HCT116 (cell line): ENCODE measurements around the gene PSKH1. TPM values are rescaled to one million over a fixed set of nuclear protein-coding genes. Genes with fewer than 3 reads are reported as not detected.

Experiments
- ATAC-seq: fragments of 200-7000 bp; cut with Tn5 transposase; 2 replicates; pipeline ENCODE4 v1.9.1; 2020; ENCODE audit warnings: mild to moderate bottlenecking, moderate library complexity
- BruUV-seq: library from RNA; stranded (reverse); fragments of 400-500 nt; replicated peaks from 2 replicates; lab custom pipeline; 2021; lab: Mats Ljungman, UMichigan
- CTCF ChIA-PET: fragments of 300-600 bp; sonication (Branson Sonifier 250); formaldehyde crosslinking; loops from one replicate; lab custom pipeline; 2021; ENCODE audit warnings: antibody characterized with exemption; lab: Charles Lee
- POLR2A ChIA-PET: fragments of 300-600, 350-600 bp; sonication (Branson Sonifier 250); formaldehyde crosslinking; loops from one replicate; lab custom pipeline; 2021; ENCODE audit warnings: antibody characterized with exemption; lab: Charles Lee
- RAD21 ChIA-PET, 2 experiments: fragments of 300-600 bp; sonication (Branson Sonifier 250); formaldehyde crosslinking; loops; one replicate each; lab custom pipeline; 2023; ENCODE audit warnings: low total read pairs in 2 of 2; ENCODE audit not compliant: uncharacterized antibody in 2 of 2, unreplicated experiment in 2 of 2, low non-redundant PET in 1 of 2; lab: Charles Lee
- DNase-seq: peaks from one replicate; pipeline ENCODE4 v3.0.0-alpha.2; 2010; ENCODE audit warnings: low read depth, low spot score
- H2AFZ ChIP-seq: fragments of 200-600 bp; shearing (Covaris generic), sonication (generic); 2 replicates; pipeline ENCODE4 v1.6.1; 2017; ENCODE audit warnings: low read depth, mixed run types, mixed read lengths, antibody characterized with exemption, low read length; ENCODE audit not compliant: poor library complexity, severe bottlenecking
- H3K27ac ChIP-seq: 2 replicates; pipeline ENCODE4 v1.5.1; 2012; ENCODE audit warnings: low read depth, low read length
- H3K27me3 ChIP-seq: fragments of 200-600 bp; sonication (generic); 2 replicates; pipeline ENCODE4 v1.6.1; 2016; ENCODE audit warnings: mixed run types, low read length, mixed read lengths; ENCODE audit not compliant: insufficient read depth
- H3K36me3 ChIP-seq, 2 experiments: fragments of 200-500 bp in 1 of 2; fragments of 200-600 bp in 1 of 2; sonication (Bioruptor generic) in 1 of 2; sonication (generic) in 1 of 2; 2 replicates each; pipeline versions ENCODE4 v1.5.1 to v1.6.1; 2014 to 2016; ENCODE audit warnings: low read length in 2 of 2, inconsistent platforms in 1 of 2, mixed read lengths in 1 of 2, mixed run types in 1 of 2; ENCODE audit not compliant: insufficient read depth in 2 of 2, control insufficient read depth in 1 of 2
- H3K4me1 ChIP-seq, 2 experiments: fragments of 200-600 bp in 1 of 2; sonication (generic) in 1 of 2; 2 replicates each; pipeline versions ENCODE4 v1.5.1 to v1.6.1; 2012 to 2017; ENCODE audit warnings: low read length in 2 of 2, inconsistent platforms in 1 of 2, mild to moderate bottlenecking in 1 of 2, mixed read lengths in 1 of 2, mixed run types in 1 of 2, moderate library complexity in 1 of 2; ENCODE audit not compliant: insufficient read depth in 2 of 2, control insufficient read depth in 1 of 2
- H3K4me2 ChIP-seq: fragments of 200-600 bp; sonication (generic); 2 replicates; pipeline ENCODE4 v1.6.1; 2017; ENCODE audit warnings: mixed run types, low read length, mixed read lengths
- H3K4me3 ChIP-seq, 2 experiments: fragments of 200-600 bp in 1 of 2; sonication (generic) in 1 of 2; replicated peaks in 1 of 2; 2 replicates each; pipeline ENCODE4 v1.5.1; 2011 to 2016; ENCODE audit warnings: low read length in 2 of 2, control low read depth in 1 of 2, low read depth in 1 of 2, mild to moderate bottlenecking in 1 of 2, mixed read lengths in 1 of 2, mixed run types in 1 of 2
- H3K79me2 ChIP-seq: fragments of 200-600 bp; sonication (generic); 2 replicates; pipeline ENCODE4 v1.6.1; 2017; ENCODE audit warnings: mild to moderate bottlenecking, mixed run types, low read length, moderate library complexity, mixed read lengths; ENCODE audit not compliant: insufficient read depth
- H3K9ac ChIP-seq: fragments of 200-600 bp; sonication (generic); 2 replicates; pipeline ENCODE4 v1.6.1; 2016; ENCODE audit warnings: low read length, mixed read lengths
- H3K9me2 ChIP-seq: fragments of 200-600 bp; sonication (generic), shearing (Covaris generic); 2 replicates; pipeline ENCODE4 v1.6.1; 2017; ENCODE audit warnings: mixed run types, mild to moderate bottlenecking, moderate library complexity; ENCODE audit not compliant: insufficient read depth
- H3K9me3 ChIP-seq, 2 experiments: fragments of 200-500 bp in 1 of 2; fragments of 200-600 bp in 1 of 2; sonication (Bioruptor generic) in 1 of 2; sonication (generic) in 1 of 2; 2 replicates each; pipeline ENCODE4 v1.6.1; 2014 to 2017; ENCODE audit warnings: low read length in 2 of 2, mixed read lengths in 2 of 2, inconsistent platforms in 1 of 2, low read depth in 1 of 2, mild to moderate bottlenecking in 1 of 2, mixed run types in 1 of 2, moderate library complexity in 1 of 2; ENCODE audit not compliant: control insufficient read depth in 1 of 2, insufficient read depth in 1 of 2
- H4K20me1 ChIP-seq: fragments of 200-600 bp; sonication (generic), shearing (Covaris generic); 2 replicates; pipeline ENCODE4 v1.6.1; 2017; ENCODE audit warnings: mixed run types, mild to moderate bottlenecking, moderate library complexity; ENCODE audit not compliant: insufficient read depth
- CBX3 ChIP-seq: IDR thresholded peaks from 2 replicates; pipeline ENCODE4 v1.6.1; 2012; ENCODE audit warnings: low read depth
- EZH2 ChIP-seq: fragments of 200-600 bp; sonication (generic); IDR thresholded peaks from 2 replicates; pipeline ENCODE4 v1.6.1; 2017; ENCODE audit warnings: antibody characterized with exemption, mixed run types
- FOSL1 ChIP-seq: IDR thresholded peaks from 2 replicates; pipeline ENCODE4 v1.6.1; 2012; ENCODE audit warnings: low read depth
- JUND ChIP-seq: IDR thresholded peaks from 2 replicates; pipeline ENCODE4 v1.6.1; 2012
- SP1 ChIP-seq: IDR thresholded peaks from 2 replicates; pipeline ENCODE4 v1.6.1; 2012; ENCODE audit warnings: low read depth
- SRF ChIP-seq: IDR thresholded peaks from 2 replicates; pipeline ENCODE4 v1.6.1; 2012; ENCODE audit warnings: low read depth
- TCF7L2 ChIP-seq: IDR thresholded peaks from 2 replicates; pipeline ENCODE4 v1.7.0; 2011; ENCODE audit warnings: borderline replicate concordance, inconsistent platforms; ENCODE audit not compliant: insufficient read depth, insufficient read length; ENCODE audit errors: extremely low read depth
- YY1 ChIP-seq: IDR thresholded peaks from 2 replicates; pipeline ENCODE4 v1.6.1; 2011; ENCODE audit warnings: low read length, low read depth, moderate library complexity, mild to moderate bottlenecking; ENCODE audit not compliant: insufficient replicate concordance; ENCODE audit errors: extremely low read depth
- ZFX ChIP-seq: fragments of 450-650 bp; IDR thresholded peaks from 2 replicates; pipeline ENCODE4 v1.6.1; 2017
- intact Hi-C: fragments of 100-400 bp; cut with micrococcal nuclease; formaldehyde crosslinking; loops from 2 replicates; pipeline ENCODE4 v1.10.0; 2022
- total RNA-seq: library from RNA; stranded (reverse); gene quantifications from one replicate; pipeline ENCODE4 v1.2.1, GENCODE V29; 2021; ENCODE audit not compliant: unreplicated experiment
- TF ChIP-seq, protein P1 (sequence below), 3 experiments: fragments of 200-600 bp in 1 of 3; sonication (generic) in 1 of 3; IDR thresholded peaks in 2 of 3; conservative IDR thresholded peaks in 1 of 3; 2 replicates each; pipeline ENCODE4 v1.5.1; 2012 to 2017; ENCODE audit warnings: low read depth in 2 of 3, low read length in 2 of 3, antibody characterized with exemption in 1 of 3, borderline replicate concordance in 1 of 3, control low read depth in 1 of 3, mild to moderate bottlenecking in 1 of 3, mixed read lengths in 1 of 3, mixed run types in 1 of 3, moderate library complexity in 1 of 3; ENCODE audit not compliant: insufficient read depth in 1 of 3
- TF ChIP-seq, protein P2 (sequence below): IDR thresholded peaks from 2 replicates; pipeline ENCODE4 v1.6.1; 2012
- TF ChIP-seq, protein P3 (sequence below): IDR thresholded peaks from 2 replicates; pipeline ENCODE4 v1.6.1; 2012; ENCODE audit warnings: low read depth

The PSKH1 gene
- total RNA-seq, 1 experiment from 2014 or later = 16.2 TPM

DNA sequence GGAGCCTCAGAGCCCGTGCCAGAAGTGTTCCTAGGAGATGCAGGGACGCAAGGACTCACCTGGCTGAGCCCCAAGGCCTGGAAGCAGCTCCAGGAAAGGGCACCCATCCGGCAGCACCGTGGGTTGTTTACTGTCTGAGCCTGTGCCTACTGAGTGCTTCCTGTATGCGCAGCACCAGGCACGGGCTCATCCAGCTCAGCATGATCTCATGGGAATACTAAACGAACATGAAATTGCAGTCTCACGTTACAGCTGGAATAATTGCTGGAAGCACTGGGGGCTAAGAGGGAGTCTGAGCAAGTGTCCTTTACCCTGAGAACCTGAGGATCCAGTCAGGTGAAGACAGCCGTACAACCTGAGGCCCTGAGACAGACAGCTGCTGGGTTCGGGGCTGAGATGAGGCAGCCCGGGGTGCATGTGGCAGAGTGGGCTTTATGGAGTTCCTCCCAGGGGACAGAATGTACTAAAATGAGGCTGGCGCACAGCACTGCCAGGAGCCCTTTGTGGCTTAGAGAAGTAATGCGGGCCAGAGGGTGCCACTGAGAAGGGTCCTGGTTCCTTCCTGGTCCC, 33.2 kb downstream of the PSKH1 start:
- RAD21 ChIA-PET = no interaction called here
- Histone ChIP-seq H3K9ac (no peak overlapping the region), H3K4me1 (no peaks in the 10 kb centered on the region), H2AFZ (no peak overlapping the region), H3K4me3 (no peak overlapping the region)
- intact Hi-C loops = no loop called here
- TF ChIP-seq, protein P1, sequence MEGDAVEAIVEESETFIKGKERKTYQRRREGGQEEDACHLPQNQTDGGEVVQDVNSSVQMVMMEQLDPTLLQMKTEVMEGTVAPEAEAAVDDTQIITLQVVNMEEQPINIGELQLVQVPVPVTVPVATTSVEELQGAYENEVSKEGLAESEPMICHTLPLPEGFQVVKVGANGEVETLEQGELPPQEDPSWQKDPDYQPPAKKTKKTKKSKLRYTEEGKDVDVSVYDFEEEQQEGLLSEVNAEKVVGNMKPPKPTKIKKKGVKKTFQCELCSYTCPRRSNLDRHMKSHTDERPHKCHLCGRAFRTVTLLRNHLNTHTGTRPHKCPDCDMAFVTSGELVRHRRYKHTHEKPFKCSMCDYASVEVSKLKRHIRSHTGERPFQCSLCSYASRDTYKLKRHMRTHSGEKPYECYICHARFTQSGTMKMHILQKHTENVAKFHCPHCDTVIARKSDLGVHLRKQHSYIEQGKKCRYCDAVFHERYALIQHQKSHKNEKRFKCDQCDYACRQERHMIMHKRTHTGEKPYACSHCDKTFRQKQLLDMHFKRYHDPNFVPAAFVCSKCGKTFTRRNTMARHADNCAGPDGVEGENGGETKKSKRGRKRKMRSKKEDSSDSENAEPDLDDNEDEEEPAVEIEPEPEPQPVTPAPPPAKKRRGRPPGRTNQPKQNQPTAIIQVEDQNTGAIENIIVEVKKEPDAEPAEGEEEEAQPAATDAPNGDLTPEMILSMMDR (IDR thresholded peaks at IDR 0.05 in 2 of 3, conservative IDR thresholded peaks at IDR 0.05 in 1 of 3; ENCODE audit: borderline replicate concordance in 1 of 3, insufficient read depth in 1 of 3, low read depth in 2 of 3, low read length in 2 of 3) = peak in 2 of 3 experiments; percentile 25 to 33; a peak in 3 of 6 replicates
- TF ChIP-seq ZFX = no peak
- TF ChIP-seq, protein P2, sequence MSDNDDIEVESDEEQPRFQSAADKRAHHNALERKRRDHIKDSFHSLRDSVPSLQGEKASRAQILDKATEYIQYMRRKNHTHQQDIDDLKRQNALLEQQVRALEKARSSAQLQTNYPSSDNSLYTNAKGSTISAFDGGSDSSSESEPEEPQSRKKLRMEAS = no peak
- TF ChIP-seq, all 23 proteins: peak for 1
- H3K4me2 ChIP-seq = no peak overlapping the region
- DNase-seq (no peak), ATAC-seq (peak; percentile 52)
- ChIA-PET POLR2A (interaction anchor here (0.6 to 2.4 kb wide), 2 partner anchors 9 to 114 kb away, joined by 3 to 8 read pairs; no protein-coding TSS in a partner anchor), CTCF (interaction anchor here (0.8 kb wide), 1 partner anchor 9 kb away, joined by 5 read pairs; no protein-coding TSS in a partner anchor)
- no peaks in the 10 kb centered on the region for H3K9me2 ChIP-seq
- no peaks in the 10 kb centered on the region for H3K79me2 ChIP-seq
- H4K20me1 ChIP-seq = no peaks in the 10 kb centered on the region
- no peaks in the 10 kb centered on the region for H3K9me3 ChIP-seq
- H3K27me3 ChIP-seq = no peaks in the 10 kb centered on the region
- no peaks in the 10 kb centered on the region; a peak in 2 of 4 replicates for H3K36me3 ChIP-seq
- BruUV-seq = no TSS peak
- no peak overlapping the region for H3K27ac ChIP-seq

DNA sequence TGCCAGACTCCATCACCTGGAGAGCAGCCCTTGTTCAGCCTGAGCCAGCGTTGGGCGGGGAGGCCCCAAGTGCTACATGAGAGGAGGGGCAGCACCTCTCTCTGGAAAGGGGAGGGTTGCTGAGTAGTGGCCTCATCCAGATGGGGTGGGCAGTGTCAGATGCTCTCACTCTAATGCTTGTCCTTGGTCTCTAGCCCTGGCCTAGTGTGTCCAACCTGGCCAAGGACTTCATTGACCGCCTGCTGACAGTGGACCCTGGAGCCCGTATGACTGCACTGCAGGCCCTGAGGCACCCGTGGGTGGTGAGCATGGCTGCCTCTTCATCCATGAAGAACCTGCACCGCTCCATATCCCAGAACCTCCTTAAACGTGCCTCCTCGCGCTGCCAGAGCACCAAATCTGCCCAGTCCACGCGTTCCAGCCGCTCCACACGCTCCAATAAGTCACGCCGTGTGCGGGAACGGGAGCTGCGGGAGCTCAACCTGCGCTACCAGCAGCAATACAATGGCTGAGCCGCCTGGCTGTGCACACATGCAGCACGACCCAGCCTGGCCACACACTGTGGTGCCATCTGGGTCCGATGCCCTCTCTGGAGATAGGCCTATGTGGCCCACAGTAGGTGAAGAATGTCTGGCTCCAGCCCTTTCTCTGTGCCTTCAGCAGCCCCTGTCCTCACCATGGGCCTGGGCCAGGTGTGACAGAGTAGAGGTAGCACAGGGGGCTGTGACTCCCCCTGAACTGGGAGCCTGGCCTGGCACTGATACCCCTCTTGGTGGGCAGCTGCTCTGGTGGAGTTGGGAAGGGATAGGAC, 34.3 kb downstream of the PSKH1 start:
- no peak overlapping the region for H3K27ac ChIP-seq
- H3K9me3 ChIP-seq = no peaks in the 10 kb centered on the region
- no peaks in the 10 kb centered on the region for H3K79me2 ChIP-seq
- no peaks in the 10 kb centered on the region for H4K20me1 ChIP-seq
- no peak overlapping the region for H3K4me3 ChIP-seq
- H3K36me3 ChIP-seq = no peaks in the 10 kb centered on the region; a peak in 2 of 4 replicates
- no peaks in the 10 kb centered on the region for H3K4me1 ChIP-seq
- H3K9ac ChIP-seq = no peak overlapping the region
- no peaks in the 10 kb centered on the region for H3K9me2 ChIP-seq
- POLR2A ChIA-PET = no interaction called here
- BruUV-seq = no TSS peak
- no peaks in the 10 kb centered on the region for H3K27me3 ChIP-seq
- no peak for DNase-seq
- intact Hi-C loops = no loop called here
- RAD21 ChIA-PET = no interaction called here
- no peak for ATAC-seq
- CTCF ChIA-PET = interaction anchor here (1.0 to 1.2 kb wide), 2 partner anchors 8 to 254 kb away, joined by 3 read pairs; no protein-coding TSS in a partner anchor
- H3K4me2 ChIP-seq = no peak overlapping the region
- H2AFZ ChIP-seq = no peak overlapping the region
- no peak for TF ChIP-seq SRF
- TF ChIP-seq FOSL1 = no peak
- TF ChIP-seq, protein P3, sequence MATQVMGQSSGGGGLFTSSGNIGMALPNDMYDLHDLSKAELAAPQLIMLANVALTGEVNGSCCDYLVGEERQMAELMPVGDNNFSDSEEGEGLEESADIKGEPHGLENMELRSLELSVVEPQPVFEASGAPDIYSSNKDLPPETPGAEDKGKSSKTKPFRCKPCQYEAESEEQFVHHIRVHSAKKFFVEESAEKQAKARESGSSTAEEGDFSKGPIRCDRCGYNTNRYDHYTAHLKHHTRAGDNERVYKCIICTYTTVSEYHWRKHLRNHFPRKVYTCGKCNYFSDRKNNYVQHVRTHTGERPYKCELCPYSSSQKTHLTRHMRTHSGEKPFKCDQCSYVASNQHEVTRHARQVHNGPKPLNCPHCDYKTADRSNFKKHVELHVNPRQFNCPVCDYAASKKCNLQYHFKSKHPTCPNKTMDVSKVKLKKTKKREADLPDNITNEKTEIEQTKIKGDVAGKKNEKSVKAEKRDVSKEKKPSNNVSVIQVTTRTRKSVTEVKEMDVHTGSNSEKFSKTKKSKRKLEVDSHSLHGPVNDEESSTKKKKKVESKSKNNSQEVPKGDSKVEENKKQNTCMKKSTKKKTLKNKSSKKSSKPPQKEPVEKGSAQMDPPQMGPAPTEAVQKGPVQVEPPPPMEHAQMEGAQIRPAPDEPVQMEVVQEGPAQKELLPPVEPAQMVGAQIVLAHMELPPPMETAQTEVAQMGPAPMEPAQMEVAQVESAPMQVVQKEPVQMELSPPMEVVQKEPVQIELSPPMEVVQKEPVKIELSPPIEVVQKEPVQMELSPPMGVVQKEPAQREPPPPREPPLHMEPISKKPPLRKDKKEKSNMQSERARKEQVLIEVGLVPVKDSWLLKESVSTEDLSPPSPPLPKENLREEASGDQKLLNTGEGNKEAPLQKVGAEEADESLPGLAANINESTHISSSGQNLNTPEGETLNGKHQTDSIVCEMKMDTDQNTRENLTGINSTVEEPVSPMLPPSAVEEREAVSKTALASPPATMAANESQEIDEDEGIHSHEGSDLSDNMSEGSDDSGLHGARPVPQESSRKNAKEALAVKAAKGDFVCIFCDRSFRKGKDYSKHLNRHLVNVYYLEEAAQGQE = no peak
- TF ChIP-seq YY1 = no peak
- TF ChIP-seq TCF7L2 = no peak
- no peak for TF ChIP-seq JUND
- TF ChIP-seq SP1 = no peak
- TF ChIP-seq EZH2 = no peak
- TF ChIP-seq CBX3 = no peak
